Esophagus squamous epithelium (tissue), 4 donors: ENCODE measurements around the gene GPSM1.

Experiments
- POLR2A ChIP-seq, 4 donors: fragments of 450-650 bp; IDR thresholded peaks; one replicate each; pipeline ENCODE4 v1.6.1; 2017; ENCODE audit warnings: antibody characterized with exemption in 4 of 4, mild to moderate bottlenecking in 4 of 4, moderate library complexity in 3 of 4
- TF ChIP-seq, protein P1 (sequence below), 6 experiments: fragments of 450-650 bp in 4 of 6; fragments of 200-600 bp in 2 of 6; sonication (generic) in 2 of 6; IDR thresholded peaks; one replicate each; pipeline ENCODE4 v1.5.1; 2016 to 2019; ENCODE audit warnings: antibody characterized with exemption in 6 of 6, mild to moderate bottlenecking in 4 of 6, moderate library complexity in 4 of 6

DNA sequence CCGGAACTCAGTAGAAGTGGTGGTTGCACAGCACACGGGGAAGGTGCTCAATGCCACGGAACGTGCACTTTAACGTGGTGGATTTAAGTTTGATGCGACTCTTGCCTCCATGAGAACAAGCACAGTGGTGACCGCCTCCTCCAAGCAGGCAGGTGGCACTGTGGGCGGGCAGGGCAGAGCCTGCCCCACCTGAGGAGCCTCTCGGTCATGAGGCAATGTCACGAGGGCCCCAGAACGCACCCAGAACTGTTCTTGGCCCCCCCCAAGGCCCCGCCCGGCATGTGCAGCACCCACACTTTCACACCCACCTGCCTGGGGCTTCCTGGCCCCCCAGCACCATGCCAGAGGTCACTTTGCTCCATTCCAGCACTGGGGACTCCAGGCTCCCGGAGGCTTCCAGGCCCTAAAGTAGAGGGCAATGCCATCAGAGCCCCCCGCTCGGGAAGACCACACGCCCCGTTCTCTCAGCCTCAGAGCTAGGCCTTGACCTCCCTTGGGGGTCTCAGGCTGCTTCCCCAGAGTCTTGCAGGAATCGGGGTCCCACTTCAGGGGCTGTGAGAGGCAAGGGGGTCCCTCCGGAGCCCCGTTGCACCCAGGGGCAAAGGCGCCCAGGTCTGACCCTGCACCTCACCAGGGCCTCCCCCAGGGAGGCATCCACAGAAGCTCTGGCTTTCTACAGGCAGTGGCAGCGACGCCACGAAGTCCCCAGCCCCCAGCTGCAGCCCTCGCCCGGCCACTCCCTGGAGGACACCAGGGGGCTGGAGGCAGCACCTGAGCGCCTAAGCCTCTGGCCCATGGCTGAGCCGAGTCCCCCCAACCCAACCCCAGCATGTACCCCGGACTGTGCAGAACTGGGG lies 37.5 kb upstream of the GPSM1 start:
- TF ChIP-seq, protein P1, sequence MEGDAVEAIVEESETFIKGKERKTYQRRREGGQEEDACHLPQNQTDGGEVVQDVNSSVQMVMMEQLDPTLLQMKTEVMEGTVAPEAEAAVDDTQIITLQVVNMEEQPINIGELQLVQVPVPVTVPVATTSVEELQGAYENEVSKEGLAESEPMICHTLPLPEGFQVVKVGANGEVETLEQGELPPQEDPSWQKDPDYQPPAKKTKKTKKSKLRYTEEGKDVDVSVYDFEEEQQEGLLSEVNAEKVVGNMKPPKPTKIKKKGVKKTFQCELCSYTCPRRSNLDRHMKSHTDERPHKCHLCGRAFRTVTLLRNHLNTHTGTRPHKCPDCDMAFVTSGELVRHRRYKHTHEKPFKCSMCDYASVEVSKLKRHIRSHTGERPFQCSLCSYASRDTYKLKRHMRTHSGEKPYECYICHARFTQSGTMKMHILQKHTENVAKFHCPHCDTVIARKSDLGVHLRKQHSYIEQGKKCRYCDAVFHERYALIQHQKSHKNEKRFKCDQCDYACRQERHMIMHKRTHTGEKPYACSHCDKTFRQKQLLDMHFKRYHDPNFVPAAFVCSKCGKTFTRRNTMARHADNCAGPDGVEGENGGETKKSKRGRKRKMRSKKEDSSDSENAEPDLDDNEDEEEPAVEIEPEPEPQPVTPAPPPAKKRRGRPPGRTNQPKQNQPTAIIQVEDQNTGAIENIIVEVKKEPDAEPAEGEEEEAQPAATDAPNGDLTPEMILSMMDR (IDR thresholded peaks at IDR 0.05) = no peak
- no peak for TF ChIP-seq POLR2A (IDR thresholded peaks at IDR 0.05)
